ENCODE results near the gene IPO11. TPM values are rescaled to one million over a fixed set of nuclear protein-coding genes. Genes with fewer than 3 reads are reported as not detected.

IPO11 gene
- total RNA-seq, 1 donor = 38.1 TPM

GRCh38 chr5:62594364-62594984 lies 181.9 kb downstream of the IPO11 start:
- H3K4me3 ChIP-seq (ENCODE audit: low read depth, low read length) = no peak overlapping the region
- TF ChIP-seq CTCF (IDR thresholded peaks at IDR 0.05; ENCODE audit: insufficient read depth, low read length) = no peak
- no peak for DNase-seq (ENCODE audit: low read depth)

- DNase-seq (ENCODE audit: low read depth) = no peak
- TF ChIP-seq CTCF (IDR thresholded peaks at IDR 0.05; ENCODE audit: insufficient read depth, low read length) = no peak
Measured at GRCh38 chr5:62596096-62596495, 183.5 kb downstream of the IPO11 start.

GRCh38 chr5:62596691-62597090 lies 184.1 kb downstream of the IPO11 start:
- DNase-seq (ENCODE audit: low read depth) = no peak
- no peak for TF ChIP-seq CTCF (IDR thresholded peaks at IDR 0.05; ENCODE audit: insufficient read depth, low read length)
- no peak overlapping the region for H3K4me3 ChIP-seq (ENCODE audit: low read depth, low read length)

More at GRCh38 chr5:62596096-62596495, 183.5 kb downstream of the IPO11 start:
- no peak overlapping the region for H3K4me3 ChIP-seq (ENCODE audit: low read depth, low read length)

- H3K4me3 ChIP-seq (ENCODE audit: low read depth, low read length) = no peak overlapping the region
- DNase-seq (ENCODE audit: low read depth) = no peak
- TF ChIP-seq CTCF (IDR thresholded peaks at IDR 0.05; ENCODE audit: insufficient read depth, low read length) = no peak
Measured at GRCh38 chr5:62597314-62597713, 184.8 kb downstream of the IPO11 start.

- TF ChIP-seq CTCF (IDR thresholded peaks at IDR 0.05; ENCODE audit: insufficient read depth, low read length) = no peak
- no peak for DNase-seq (ENCODE audit: low read depth)
- no peak overlapping the region for H3K4me3 ChIP-seq (ENCODE audit: low read depth, low read length)
Measured at GRCh38 chr5:62600560-62601252, 188.1 kb downstream of the IPO11 start.

GRCh38 chr5:62603934-62604333 lies 191.4 kb downstream of the IPO11 start:
- TF ChIP-seq CTCF (IDR thresholded peaks at IDR 0.05; ENCODE audit: insufficient read depth, low read length) = no peak
- H3K4me3 ChIP-seq (ENCODE audit: low read depth, low read length) = no peak overlapping the region
- DNase-seq (ENCODE audit: low read depth) = no peak
